GM21367 (cell line): ENCODE data around the gene NRP2.

Source experiments
- ATAC-seq: cut with Tn5 transposase; IDR thresholded peaks from one replicate; pipeline ENCODE4 v1.9.1; 2021; ENCODE audit not compliant: unreplicated experiment

NRP2 gene

DNA sequence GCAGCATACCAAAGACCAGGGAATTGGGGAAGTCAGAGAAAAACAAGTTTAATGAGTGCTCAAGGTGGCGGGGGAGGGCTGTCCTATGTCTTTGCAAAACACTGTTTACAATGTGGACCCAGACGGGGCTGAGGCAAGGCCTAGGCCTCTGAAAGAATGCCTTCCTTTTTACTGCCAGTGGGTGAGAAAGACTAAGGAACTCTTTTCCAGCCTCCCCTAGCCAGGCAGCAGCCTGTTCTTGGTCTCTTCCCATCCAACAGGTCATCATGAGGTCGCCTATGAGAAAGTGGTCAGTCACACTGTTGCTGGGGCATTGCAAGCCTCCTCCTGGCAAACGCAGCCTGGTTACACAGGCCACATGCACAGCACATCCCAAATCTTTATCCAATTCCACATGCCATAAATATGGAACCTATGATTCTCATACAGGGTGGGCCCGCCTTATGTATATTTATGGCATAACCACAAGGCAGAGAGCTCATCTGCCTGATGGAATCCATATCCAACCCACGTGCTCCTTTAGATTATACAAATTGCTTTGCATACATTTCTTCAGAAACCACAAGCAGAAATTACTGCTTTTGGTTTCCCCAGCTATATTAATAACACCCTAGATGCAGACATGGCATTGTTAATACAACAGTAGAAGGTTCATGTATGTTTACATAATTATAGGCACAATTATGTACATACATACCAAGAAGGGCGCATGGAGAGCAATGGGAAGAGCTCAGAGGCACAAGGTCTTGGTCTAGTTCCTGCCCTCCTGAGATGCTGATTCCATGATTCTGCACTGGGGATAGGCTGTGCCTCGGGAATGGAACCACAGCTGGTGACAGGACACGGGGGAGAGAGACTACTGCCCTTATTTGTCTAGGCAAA lies 48.6 kb downstream of the NRP2 start:
- no peak for ATAC-seq

DNA sequence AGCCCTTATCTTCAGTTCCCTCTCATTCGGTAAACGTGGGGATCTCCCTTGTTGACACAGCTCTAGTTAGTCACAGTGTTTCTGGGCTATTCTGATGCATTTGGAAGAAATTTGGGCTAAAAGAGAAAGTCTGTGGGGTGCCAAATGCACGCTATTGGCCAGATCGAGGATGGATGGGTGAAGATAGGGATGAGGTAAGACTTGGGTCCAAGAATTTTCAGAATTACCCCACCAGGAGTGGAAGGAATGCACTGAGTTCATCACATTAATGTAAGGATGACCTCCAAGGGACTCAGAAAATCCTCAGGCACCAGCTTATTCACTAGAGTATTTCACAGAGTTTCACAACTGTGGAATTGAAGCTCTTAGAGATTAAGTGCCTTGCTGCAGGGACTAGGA lies 49.3 kb downstream of the NRP2 start:
- peak; percentile 75 for ATAC-seq

DNA sequence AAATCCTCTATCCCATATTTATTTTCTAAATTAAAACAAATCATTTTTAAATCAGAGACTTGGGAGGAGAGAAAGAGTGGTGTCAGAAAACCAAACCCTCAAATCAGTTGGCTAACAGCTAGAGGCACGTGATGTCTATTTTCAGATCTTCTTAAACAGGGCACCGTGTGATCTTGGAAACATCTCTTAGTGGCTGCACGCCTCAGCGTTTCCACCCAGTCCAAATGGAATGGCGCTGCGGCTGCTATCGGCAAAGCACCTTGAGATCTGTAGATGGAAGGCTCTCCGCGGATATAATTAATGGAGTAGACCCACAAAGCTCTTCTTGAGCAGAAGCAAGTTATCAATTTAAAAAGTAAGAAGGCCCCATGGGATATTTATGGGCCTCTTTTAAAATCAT lies 50.0 kb downstream of the NRP2 start:
- no peak for ATAC-seq

DNA sequence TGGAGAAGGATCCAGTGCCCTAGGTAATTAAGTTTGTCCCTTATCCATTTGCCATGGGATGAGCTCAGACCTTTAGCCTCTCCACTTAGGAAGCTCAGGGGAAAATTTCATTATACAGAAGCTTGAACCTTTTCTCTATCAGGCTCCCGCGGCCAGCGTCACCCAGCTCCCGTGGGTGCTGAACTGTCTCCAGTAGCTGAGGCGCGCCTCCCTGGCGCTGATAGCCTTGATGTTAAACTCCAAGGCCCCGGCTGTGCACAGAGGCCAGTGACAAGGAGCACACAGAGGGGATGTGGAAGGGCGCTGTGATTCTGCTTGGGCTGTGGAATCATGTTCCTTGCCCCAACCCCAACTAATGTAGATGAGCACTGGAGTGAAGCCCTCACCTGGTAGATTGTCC lies 50.8 kb downstream of the NRP2 start:
- ATAC-seq = no peak

DNA sequence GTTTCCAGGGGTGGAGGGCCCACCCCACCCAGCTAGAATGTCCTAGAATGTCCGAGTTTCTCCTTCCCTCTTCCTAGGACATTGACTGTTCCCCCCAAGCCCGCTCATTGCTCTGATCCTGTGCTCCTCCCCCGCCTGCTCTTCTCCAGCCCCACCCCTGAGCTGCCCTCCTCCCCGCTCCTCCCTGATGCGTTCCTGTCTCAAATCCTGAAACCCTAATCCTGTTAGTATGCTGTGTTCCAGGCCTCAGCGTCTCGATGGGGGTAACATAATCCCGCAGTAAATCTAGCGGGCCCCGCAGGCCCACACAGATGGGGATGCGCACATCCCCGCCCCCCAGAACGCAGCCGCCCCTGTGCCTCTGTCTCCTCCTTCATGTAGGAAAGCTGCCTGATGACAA lies 51.3 kb downstream of the NRP2 start:
- no peak for ATAC-seq

DNA sequence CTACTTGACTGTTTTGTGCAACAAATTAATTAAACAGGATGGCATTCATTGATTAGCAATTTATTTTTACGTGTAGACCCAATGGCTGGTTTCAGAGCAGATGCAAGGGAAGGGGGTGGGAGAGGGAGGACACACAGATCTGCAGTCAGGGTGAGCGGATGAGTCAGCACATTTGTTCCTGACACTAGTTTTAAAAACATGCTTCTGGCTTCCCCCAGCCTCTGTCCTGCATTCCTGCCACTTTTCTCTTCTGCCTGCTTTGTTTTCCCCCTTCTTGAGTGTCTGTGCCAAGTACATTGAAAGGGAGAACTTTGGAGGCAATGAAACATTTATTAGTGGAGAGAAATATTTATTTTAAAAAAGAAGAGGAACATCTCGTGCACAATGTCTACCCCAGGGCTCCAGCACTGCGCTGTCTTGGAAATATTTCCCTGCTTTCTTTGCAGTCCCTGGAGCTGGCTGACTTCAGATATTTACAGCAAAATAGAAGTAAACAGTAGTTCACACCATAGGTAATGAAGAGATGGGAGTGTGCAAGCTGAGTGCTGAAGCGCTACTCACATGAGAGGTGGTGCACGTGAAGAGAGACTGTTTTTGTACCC lies 52.2 kb downstream of the NRP2 start:
- no peak for ATAC-seq

DNA sequence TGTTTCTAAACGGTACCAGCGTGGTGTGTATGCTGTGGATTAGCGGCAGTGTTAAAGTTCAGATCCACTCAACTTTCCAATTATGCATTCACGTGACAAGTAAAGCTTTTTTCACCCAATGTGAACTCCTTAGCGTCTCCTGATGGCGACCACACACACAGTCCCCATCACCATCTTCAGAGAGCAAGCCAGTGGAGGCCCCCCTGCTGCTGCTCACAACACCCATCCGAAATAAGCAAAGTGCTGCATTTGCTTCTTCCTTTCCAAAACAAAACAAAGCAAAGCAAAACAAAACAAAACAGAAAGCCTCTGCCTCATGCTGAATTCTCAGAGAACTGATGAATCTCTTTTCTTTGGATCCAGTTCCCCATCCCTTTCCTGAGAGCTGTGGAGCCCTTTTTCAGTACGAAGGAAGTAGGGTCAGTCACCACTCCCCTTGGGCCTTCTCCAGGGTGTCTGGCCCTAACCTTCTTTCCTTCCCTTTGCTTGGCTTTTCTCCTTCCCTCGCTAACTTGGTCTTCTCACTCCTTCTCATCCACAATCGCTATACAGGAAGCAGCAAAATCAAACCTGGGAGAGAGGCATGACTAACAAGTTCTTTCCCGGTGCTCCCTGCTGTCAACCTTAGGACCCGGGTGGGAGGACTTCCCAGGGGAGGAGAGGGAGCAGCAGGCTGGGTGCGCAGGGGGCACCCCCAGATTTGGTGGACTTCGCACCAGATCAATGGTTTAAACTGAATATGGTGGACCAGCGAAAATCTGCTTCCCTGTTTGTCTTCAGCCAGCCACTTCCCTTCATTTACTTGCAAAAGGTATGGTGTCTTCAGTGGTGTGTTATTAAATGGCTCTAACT lies 56.0 kb downstream of the NRP2 start:
- no peak for ATAC-seq

DNA sequence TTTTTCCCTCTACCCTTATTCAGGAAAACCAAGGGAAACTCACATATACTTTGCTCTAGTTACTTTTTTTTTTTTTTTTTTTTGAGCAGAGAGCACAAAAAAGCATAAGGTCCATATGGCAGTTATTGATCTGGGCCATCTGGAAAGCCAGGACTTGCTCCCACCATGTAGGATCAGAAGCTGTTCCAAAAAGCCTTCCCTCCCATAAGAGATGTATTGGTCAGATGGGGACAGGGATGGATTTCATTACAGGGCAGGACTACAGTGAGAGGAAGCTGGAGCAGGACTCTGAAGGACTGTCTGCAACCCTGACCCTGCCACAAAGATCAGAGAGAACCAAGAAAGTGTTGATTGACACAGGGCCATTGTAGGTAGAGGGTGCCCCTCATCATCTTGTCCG lies 57.3 kb downstream of the NRP2 start:
- no peak for ATAC-seq

DNA sequence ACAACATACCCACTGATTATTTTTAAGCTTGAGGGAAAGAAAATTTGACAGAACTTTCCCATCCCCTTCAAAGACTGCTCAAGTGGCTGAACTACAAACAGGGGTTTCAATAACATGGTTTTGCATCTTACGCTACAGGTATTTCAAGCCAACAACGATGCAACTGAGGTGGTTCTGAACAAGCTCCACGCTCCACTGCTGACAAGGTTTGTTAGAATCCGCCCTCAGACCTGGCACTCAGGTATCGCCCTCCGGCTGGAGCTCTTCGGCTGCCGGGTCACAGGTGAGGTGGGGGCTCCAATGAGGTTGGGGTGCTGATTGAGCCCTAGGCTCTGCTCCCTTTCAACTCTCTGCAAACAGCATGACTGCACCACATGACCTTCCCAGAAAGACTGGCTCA lies 58.1 kb downstream of the NRP2 start:
- ATAC-seq = no peak

DNA sequence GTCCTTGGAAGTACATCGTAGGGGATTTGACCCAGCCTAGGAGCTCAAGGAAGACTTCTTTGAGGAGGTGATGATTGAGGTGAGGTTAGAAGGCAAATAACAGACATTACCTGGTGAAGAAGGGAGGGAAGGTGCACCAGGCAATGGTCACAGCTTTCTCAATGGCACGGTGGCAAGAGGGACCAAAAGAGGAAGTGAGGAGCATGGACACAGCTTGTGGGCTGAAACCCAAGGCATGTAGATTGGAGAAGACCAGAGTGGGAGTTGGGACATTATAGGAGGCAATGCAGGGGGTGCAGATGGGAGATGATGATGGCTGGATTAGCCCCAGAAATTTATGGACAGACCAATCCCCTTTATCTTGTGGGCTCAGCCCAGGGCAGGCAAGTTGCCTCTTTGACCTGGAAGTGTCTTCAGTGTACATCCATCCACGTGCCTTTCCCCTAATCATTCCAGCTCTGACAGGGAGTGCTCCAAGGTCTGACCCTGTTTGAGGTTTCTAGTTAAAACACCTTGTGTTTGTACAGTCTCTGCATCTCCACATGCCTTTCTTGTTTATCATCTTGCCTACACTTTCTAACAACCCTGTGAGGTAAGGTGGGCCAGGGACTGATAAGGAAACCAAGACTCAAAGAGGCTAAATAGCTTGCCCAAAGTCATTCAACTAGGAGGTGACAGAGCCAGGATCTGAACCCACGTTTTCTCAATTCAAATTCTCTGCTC lies 59.1 kb downstream of the NRP2 start:
- no peak for ATAC-seq

DNA sequence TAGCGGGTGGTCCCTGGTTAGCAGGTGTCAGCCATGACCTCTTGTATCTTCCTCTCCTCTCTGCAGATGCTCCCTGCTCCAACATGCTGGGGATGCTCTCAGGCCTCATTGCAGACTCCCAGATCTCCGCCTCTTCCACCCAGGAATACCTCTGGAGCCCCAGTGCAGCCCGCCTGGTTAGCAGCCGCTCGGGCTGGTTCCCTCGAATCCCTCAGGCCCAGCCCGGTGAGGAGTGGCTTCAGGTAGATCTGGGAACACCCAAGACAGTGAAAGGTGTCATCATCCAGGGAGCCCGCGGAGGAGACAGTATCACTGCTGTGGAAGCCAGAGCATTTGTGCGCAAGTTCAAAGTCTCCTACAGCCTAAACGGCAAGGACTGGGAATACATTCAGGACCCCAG lies 60.8 kb downstream of the NRP2 start:
- ATAC-seq = no peak

DNA sequence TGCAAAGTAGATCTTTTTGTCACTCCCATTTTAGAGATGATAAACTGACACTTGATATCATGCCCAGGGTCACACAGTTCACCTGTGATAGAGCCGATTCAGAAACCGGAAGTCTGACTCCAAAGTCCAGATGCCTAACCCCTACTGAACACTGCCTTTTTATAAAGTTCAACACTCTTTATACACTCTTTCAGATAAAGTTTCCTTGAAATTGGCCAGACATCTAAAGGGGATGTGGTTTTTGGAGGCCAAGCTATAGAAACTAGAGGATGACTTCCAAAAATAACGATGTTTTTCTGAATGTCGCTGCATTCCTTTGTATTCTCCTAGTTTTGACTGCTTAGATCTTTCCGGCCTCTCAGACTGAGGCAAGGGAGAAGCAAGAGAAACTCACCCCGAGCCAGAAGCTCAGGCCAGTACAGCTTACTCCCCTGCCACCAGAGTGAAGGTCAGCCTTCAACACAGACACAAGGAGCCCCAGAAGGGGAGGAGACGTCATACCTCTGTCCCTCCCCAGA lies 61.8 kb downstream of the NRP2 start:
- no peak for ATAC-seq

DNA sequence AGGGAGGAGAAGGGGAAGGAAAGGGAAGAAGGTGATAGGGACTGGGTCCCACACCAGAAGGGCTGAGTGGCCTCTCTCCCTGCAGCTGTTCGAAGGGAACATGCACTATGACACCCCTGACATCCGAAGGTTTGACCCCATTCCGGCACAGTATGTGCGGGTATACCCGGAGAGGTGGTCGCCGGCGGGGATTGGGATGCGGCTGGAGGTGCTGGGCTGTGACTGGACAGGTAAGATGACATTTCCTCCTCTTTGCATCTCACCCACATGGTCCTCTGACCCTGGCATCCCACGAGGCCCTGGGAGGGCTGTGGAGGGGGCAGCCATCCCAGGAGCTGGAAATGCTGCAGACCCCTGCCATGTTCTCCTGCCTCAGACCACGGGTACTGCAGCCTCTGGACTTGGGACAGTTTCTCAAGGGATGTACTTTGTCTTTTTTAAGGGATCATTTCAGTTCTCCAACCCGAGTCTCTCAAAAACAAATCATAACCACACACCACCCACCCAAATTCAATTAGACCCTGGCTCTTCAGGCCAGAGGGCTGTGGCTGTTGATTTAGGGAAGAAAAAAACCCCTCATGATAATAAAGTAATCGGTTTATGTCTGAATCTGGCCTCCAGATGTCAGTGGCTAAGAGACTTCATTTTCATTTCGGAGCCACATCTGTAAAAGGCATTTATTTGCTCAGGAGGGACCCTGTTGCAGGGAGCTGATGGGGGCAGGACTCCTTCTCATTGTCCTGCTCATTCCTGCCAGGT lies 63.5 kb downstream of the NRP2 start:
- ATAC-seq = no peak

DNA sequence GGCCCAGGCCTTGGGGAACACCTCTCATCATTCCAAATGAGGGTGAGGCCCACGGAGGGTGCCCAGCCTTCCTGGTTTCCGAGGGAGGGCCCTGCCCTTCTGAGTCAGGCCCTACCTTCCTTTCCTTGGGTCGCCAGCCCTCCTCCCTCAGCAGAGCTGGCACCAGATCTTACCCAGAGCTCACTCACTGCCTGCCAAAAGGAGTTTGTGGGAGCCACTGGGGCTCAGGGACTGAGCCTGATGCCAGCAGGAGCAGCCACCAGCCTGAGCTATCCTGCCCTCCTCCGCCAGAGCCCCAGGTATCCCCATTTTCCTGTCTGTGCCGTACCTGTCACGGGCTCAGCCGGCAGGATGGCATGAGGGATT lies 64.1 kb downstream of the NRP2 start:
- ATAC-seq = no peak

DNA sequence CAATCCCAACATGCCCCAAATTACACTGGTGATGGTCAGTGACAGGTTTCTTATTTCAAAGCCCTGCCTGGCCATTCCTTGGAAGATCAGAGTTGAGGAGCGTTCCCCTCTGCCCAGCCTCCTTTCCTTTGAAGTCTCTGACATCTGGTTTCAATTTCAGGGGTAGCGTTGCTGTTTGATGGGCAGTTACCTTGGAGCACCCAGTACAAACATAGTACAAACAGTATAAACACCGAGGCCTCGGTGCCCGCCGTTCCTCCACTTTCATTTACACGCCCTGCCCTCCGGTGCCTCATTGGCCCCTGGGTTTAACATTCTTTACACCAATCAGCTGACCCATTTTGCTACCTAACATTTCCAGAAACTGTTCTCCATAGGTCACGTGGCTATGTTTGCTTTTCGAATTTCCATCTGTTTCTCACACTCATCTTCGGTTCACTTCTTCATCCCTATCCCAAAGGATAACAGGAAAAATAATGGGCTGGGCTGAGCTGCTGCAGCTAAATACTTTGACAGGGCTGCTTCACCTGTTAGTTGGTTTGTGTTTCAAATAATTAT lies 65.6 kb downstream of the NRP2 start:
- ATAC-seq = no peak

DNA sequence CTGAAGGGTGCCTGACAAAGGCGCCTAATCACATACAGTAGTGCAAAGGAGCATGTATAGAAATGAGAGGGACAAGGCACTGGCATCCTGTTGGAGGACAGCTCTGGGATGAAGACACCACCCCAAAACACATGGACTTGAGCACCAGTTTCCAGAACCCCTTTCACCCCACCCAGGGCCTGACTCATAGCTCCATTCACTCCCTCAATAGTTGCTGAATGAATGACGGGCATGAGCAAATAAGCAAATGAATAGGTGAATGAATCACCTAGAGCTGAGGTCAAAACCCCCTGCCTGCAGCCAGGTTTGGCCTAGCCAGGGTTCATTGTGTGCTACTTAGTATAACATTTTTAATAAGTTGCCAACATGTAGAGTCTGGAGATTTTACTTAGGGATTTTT lies 66.3 kb downstream of the NRP2 start:
- no peak for ATAC-seq

DNA sequence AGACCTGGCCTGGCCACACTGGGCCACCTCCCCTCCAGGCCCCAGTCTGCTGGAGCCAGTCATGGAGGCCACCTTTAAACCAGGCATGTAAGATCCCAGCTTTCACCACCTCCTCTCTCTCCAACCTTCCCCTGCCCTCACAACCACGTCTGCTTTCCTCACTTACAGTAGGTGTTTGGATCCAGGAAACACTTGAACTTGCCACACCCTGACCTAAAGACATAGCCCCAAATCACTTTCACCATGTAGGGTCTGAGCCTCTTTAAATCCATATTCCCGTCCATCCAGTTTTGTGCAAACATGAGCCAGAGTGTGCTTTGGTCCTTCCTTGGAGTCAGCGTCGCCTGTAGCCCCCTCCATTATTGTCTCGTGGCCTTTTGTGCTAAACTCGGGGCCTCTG lies 66.8 kb downstream of the NRP2 start:
- ATAC-seq = no peak

DNA sequence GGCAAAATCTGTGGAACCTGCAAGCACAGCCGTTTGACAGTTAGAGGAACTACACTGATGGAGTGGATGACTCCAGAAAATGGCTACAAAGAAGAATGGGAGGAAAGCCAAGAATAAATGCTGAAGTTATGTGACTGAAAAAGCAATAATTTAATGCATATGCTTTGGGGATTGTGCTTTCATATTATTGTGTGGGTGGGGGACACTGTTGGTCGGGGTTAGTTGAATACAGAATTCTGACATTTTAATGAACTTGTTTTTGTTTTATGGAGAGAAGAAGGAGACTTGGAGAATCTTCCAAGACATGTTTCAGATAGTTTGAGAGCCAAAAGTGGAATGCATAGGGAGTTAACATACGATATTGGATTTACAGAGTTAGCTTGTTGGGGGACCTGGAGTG lies 68.5 kb downstream of the NRP2 start:
- no peak for ATAC-seq

DNA sequence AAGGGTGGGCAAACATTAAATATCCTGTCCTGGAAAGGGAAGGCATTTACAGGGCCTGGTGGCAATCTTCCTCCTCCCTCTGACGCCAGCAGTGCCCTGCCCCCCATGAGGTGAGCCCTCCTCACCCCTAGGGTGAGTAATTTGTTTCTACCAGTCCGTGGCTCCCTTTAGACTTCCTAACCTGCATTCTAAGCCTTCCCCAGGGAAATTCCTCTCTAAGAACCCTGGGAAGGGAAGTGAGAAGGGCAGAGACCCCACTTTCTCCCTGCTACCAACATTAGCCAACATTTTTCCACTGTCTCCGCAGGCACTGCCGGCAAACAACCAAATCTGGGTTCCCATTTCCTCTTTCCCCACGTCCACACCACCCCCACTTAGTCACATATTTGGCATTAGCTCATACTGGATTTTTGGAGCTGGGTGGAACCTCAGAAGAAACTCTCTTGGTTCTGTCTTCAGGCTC lies 69.3 kb downstream of the NRP2 start:
- ATAC-seq = no peak

DNA sequence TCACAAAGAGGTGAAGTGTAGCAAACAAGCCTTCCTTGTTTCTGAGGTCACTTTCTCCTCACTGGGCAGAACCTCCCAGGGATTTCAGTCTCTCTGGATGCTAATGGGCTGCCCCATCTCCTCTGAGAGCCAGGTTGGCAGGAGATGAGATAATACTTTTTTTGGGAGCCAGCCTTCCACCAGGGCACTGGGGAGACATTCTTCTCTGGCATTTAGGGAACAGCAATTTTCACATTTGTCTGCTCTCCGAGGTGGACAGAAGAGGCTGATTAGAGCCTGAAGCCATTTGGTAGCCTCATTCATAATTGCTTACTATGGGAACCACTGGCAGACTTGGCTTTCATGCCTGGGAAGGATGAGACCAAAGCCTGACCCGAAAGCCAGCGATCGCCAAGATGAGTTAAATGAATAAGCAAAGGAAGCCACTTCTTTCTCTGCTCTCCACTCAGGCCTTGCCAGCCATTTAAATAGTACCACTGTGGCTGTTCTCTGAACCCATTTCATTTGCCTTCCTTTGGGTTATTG lies 70.1 kb downstream of the NRP2 start:
- ATAC-seq = no peak
